ENCODE results near the gene STX16.

Gene STX16

DNA sequence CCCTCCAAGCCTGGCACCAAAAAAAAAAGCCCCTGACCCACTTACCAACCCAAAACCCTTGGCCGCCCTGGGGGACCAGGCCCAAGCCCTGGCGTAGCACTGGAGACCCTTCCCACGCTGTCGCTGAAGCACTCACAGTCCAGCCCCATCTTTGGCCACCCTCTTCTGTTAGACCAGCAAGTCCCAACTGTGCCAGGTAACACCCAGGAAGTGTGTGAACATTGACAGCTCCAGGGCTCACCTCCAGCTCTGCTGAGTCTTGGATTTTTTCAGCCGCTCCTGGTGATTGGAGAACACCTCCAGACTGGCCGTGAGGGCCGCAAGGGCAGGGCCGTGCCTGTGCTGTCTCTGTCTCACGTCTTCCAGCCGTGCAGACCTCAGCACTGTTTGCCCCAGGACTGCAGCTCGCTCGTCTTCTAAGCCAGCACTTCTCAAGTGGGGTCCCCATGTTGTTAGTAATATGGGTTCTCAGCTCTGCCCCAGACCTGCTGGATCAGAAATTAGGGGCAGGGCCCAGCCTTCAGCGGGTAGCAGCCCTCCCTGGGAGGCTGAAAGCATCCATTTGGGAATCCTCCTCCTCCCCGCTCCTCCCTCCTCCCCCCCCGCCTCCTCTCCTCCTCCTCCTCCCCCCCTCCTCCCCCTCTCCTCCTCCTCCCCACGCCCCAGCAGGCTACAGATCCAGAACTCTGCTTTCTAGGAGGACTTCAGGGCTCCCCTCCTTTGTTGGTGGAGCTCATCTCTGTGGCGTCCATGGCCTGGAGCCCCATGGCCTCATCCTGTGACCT lies 59.6 kb downstream of the STX16 start:
- no peak for DNase-seq (ENCODE audit: low spot score)

DNA sequence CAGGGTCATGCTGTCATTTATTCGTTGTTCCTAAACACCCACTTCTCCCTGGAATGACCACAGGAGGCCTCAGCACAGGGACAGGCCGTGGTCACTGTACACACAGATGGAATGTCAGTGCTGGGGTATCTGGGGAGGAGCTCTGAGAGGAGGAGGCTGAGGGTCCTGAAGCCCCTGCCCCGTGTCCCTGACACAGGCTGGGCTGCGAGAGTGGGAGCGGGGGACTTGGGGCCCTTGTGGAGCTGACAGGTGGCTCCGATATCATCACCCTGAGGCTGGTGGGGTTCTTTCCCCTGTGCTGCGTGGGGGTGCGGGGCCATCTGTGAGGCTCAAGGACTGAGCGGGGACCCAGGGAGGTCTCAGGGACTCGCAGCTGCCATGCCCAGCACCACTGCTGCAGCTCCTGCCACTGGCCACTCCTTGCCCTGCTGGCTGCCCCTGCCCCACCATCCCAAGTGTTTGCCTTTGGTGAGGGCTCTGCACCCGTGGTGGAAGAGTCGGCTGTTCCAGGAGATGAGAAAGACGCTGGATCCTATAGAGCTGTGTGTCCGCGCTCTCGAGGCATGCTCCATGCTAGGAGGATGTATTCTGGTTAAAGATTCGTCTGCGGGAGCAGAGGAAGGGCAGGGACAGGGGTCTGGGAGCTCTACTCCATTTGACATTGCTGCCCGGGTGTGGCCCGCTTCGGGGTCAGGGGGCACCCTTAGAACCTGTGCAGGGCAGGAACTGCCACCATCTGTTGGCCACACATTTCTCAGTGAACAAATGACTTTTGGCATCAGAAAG lies 60.4 kb downstream of the STX16 start:
- DNase-seq (ENCODE audit: low spot score): no peak

- DNase-seq (ENCODE audit: low spot score): no peak
Measured at GRCh38 chr20:58712151-58712791, 61.2 kb downstream of the STX16 start.

DNA sequence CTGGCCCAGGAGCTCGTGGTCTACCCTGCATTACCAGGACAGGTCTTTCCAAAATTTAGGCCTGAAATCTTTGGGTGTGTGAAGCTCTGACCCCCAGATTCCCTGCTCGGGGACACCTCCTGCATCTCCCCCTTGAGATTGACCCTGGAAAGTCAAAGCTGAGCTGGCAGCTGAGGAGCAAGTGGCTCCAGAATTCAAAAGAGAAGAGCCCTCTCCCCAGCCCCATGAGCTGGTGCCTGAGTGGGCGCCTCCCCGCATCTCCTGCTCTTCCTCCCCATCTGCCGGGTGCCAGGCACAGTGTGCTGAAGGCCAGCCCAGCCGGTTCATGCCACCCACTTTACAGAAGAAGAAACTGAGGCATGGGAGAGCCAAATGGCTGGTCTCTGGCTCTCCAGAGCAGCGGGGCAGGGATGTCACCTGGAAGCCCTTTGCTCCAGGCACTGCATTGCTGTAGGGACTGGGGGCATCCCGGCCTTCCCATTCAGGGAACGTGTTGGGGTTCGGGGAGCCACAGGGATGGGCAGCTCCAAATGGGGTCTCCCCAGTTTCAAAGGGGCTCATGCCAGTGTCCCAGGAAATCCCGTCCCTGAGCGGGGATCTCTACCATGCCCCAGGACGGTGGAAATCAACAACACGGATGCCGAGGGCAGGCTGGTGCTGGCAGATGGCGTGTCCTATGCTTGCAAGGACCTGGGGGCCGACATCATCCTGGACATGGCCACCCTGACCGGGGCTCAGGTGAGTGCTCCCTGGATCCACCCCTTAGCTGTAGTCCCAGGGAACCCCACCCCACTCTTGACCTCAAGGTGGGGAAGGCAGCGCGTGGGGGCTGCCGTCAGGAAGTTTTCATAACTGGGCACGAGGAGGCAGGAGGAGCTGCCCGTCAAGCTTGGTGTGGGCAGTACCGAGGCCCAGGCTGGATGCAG lies 62.0 kb downstream of the STX16 start:
- DNase-seq (ENCODE audit: low spot score): no peak

GRCh38 chr20:58713801-58714339 lies 62.8 kb downstream of the STX16 start:
- DNase-seq (ENCODE audit: low spot score): no peak

GRCh38 chr20:58714340-58714922 lies 63.3 kb downstream of the STX16 start:
- no peak for DNase-seq (ENCODE audit: low spot score)

DNA sequence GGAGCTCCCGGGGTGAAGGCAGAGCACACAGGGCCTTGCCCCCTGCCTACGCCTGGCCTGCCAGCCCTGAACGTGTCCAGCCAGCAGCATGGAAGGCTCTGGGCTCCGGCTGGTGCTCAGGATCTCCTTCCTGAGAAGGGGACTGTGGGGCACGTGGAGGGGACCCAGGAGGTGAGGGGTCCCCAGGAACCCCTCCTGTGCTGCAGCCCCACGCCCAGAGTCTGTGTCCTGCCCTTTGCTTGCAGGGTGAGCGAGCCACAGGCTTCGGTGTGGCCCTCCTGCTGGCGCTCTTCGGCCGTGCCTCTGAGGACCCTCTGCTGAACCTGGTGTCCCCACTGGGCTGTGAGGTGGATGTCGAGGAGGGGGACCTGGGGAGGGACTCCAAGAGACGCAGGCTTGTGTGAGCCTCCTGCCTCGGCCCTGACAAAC lies 63.9 kb downstream of the STX16 start:
- no peak for DNase-seq (ENCODE audit: low spot score)

GRCh38 chr20:58715391-58715800 lies 64.3 kb downstream of the STX16 start:
- DNase-seq (ENCODE audit: low spot score): no peak

GRCh38 chr20:58715801-58716475 lies 64.9 kb downstream of the STX16 start:
- DNase-seq (ENCODE audit: low spot score): no peak

- no peak for DNase-seq (ENCODE audit: low spot score)
Measured at GRCh38 chr20:58716476-58717277, 65.6 kb downstream of the STX16 start.

GRCh38 chr20:58717278-58718091 lies 66.4 kb downstream of the STX16 start:
- DNase-seq (ENCODE audit: low spot score): no peak

GRCh38 chr20:58718121-58718563 lies 67.1 kb downstream of the STX16 start:
- no peak for DNase-seq (ENCODE audit: low spot score)

GRCh38 chr20:58718729-58719128 lies 67.6 kb downstream of the STX16 start:
- DNase-seq (ENCODE audit: low spot score): no peak

GRCh38 chr20:58719258-58719657 lies 68.2 kb downstream of the STX16 start:
- DNase-seq (ENCODE audit: low spot score): no peak

DNA sequence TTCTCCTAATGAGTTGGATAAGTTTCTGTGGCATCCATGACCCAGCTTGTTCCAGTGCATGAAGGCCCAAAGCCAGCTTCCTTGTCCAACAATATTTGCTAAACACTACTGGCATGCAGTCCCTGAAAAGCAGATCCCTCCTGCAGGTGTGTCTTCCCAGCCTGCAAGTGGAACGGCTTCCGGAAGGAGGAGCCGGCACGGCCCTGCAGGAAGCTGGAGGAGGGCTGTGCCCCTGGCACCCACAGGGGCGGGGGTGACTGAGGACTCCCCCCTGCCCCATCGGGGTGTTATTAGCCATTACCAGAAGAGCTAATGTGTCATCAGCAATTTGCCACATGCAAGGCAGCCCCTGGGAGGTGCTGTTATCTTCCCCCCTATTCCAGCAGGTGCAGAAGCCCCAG lies 68.9 kb downstream of the STX16 start:
- DNase-seq (ENCODE audit: low spot score): no peak

DNA sequence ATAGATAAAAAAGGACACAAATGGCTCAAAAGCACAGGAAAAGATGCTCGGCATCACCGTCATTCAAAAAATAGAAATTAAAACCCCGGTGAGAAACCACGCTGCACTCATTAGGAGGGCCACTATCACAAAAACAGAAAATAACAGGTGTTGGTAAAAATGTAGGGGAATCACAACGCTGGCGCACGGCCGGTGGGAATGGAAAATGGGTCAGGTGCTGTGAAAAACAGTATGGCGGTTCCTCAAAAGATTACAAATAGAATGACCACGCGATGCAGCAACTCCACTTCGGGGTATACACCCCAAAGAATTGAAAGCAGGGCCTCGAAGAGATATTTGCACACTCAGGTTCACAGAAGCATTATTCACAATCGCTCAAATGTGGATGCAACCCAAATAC lies 69.8 kb downstream of the STX16 start:
- no peak for DNase-seq (ENCODE audit: low spot score)

DNA sequence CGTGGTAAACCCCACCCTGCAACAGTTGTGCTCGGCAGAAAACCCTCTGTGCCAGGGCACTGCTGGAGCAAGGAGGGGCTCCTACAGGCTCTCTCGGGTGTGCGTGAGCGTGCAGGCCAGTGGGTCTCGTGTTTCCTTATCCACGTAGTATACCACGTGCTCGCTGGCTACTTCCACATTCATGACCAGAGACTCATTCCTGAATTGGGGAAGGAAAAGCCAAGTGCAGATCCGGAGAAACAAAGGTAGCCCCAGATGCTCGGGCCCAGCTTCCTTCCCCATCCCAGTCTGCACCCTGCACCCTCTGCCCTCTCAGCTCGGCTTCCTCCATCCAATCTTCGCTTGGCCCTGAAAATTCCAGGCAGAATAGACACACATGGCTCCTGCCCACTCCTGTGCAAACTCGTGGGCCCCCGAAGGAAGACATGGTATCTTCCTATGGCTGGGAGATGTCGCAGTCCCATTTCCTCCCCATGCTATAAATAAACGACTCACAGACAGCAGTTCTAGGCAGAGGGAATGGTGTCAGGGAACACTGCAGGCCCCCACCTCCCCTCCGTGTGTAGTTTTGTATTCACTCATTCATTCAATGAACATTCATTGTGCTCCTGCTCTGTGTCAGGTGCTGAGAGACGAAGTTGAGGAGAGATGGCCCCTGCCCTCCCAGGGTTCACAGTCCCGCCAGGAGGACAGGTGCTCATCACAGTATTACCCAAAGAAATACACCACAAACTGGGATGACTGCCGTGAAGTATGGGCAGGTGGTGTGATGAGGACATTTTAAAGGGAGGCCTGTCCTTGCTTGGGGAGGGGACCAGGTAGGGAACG lies 71.1 kb downstream of the STX16 start:
- DNase-seq (ENCODE audit: low spot score): no peak

All from CD4-positive, alpha-beta T cell treated with Interleukin-15 for 4 hours (primary cell).